CD4-positive, alpha-beta T cell treated with Interleukin-15 for 4 hours (primary cell): ENCODE measurements around the gene LRRK1.

Experiments used
- DNase-seq: peaks from one replicate; pipeline ENCODE4 v3.0.0-alpha.2; 2020; ENCODE audit warnings: low spot score

The LRRK1 gene

GRCh38 chr15:100981086-100981485 lies 61.9 kb downstream of the LRRK1 start:
- no peak for DNase-seq

- no peak for DNase-seq
Measured at GRCh38 chr15:100983221-100983620, 64.1 kb downstream of the LRRK1 start.

GRCh38 chr15:100985401-100985800 lies 66.2 kb downstream of the LRRK1 start:
- DNase-seq, result no peak

DNA sequence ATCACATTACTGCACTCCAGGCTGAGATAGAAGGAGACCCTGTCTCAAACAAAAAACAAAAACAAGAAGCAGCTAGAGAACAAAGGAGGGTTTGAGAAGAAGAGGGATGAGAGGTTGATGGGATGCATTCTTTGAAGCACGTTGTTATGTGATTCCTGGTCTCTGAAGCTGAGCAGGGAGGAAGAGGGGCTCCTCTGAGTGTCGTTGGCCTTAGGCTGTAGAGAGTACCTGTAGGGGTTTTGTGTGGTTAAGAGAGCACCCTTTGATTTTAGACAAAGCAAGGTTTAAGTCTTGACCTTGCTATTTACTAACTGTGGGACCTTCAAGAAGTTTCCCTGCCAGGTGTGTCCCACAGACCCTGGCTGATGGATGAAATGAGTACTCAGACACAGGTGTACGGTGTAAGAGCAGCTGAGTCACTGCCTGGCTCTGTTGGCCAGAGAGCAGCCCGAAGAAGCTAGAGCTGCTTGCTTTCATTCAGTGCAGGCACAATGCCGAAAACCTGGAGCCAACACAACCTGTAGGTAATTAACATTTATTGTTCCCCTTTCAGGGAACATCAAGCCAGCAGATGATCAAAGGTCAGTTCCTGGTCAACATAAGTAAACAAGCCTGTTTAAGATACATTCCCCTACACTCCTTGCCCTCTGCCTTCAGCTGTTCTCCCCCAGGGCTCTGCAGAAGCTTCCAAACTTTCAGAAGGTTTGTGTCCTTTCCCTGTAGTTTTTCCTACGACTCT lies 67.2 kb downstream of the LRRK1 start:
- no peak for DNase-seq

- no peak for DNase-seq
Measured at GRCh38 chr15:100987143-100987542, 68.0 kb downstream of the LRRK1 start.

DNA sequence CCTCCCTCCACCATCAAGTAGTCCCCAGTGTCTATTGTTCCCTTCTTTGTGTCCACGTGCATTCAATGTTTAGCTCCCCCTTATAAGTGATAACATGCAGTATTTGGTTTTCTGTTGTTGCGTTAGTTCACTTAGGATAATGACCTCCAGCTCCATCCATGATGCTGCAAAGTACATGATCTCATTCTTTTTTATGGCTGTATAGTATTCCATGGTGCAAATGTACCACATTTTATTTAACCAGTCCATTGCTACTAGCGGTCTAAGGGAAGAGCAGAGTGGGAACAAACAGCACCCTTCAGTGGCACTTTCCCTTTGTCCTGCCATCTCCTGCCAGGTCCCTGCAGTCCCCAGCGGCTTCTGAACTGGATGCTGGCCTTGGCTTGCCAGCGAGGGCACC lies 69.1 kb downstream of the LRRK1 start:
- no peak for DNase-seq

DNA sequence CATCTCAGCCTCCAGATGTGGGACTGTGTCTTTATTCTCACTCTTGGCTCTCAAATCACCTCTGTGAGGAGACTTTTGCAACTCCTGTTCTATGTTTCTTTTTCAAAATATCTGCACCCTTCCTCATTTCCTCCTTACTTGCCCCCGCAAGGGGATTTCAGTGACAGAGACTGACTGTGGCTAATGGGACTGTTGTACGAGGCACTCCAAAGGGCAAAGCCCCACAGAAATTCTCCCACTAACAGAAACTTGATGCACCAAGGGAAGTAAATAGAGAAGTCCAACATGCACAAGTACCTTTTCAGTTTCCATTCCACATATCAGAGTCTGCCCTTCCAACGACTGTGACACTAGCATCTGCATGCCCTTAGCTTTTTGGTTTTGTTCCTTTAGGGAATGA lies 69.7 kb downstream of the LRRK1 start:
- DNase-seq, result no peak

GRCh38 chr15:100994597-100995446 lies 75.7 kb downstream of the LRRK1 start:
- DNase-seq, result no peak

DNA sequence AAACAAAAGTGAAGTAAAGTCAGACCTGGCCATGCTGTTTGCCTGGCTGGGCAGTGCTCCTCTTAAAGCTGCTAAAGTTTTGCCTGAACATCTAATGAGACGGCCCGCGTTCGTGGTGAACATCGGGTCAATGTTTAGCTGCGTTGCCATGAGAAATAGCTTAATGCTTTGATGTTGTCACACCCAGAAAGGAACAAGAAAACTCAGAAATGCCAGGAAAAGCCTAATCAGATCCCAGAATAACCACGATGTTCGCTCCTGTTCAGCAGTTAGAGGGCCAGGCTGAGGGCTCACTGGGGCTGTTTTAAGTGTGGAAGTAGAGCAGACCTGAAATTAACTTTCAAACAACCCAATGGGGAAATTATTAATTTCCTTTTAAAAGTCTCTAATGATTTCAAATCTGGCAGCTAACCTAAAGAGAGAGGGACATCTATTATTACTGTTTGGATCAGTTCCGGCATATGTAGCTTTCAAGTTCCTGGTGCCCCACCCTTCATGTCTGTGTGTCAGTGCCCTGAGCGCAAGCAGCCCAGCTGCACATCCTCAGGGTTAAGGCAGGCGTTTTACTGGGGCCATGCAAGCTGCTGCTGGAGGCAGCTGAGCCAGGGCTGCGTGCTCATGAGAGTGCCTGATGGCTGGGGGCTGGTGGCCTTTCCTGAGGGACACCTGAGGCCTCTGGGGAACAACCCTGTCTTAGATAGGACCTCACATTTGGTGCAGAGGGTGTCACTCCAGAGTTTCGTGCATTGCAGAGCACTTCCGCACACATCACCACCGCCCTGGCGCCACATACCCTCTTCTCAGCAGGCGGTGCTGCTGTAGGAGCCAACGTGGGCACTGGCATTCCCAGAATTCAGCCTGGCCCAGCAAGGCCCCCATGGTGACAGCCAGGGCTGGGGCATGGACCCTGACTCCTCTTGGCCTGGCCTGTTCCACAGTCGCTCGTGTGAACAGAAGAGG lies 76.6 kb downstream of the LRRK1 start:
- DNase-seq, result no peak

DNA sequence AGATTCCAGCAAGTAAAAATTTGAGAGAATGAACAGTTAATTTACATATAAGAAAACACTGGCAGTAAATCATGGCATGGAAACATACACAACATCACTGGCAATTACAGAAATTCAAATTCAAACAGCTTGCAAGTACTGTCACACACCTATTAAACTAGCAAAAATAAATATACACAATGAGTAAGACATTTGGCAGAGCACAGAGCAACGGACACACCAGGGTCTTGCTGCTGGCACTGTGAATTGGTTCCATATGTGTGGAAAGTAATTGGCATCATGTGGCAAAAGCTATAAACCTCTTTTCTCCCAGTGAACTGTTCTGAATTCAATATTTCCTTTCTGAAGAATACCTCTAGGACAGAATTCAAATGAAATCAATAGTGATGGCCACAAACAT lies 78.3 kb downstream of the LRRK1 start:
- no peak for DNase-seq

DNA sequence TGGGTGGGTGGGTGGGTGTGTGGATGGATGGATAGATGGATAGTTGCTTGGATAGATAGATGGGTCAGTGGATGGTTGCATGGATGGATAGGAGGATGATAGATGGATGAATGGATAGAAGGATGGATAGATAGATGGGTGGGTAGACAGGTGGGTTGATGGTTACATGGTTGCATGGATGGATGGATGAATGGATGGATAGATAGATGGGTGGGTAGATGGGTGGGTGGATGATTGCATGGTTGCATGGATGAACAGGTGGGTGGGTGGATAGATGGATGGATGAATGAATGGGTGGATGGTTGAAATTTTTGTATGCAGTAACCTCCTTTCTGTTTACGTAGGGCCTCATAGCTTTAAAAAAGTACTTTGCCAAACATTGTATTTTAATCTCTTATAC lies 79.5 kb downstream of the LRRK1 start:
- DNase-seq, result no peak

DNA sequence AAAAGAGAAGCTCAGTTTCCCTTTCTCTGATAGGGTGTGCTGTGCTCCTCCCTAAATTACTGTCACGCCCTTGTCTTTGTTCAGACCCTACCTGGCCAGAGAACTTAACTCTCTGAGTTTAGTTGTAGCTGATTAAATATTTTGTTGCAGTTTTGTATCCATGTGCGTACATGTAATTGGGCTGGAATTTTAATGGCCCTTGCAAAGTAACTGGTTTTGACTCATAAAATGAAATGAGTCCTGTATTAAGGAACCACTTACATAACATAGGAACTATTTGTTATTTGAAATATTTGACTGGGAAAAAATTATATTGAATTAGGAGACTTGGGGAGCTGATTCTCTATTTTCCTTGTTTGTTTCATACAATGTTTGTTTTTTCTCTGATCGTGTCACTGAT lies 80.2 kb downstream of the LRRK1 start:
- DNase-seq, result no peak

- no peak for DNase-seq
Measured at GRCh38 chr15:101000271-101000681, 81.1 kb downstream of the LRRK1 start.

DNA sequence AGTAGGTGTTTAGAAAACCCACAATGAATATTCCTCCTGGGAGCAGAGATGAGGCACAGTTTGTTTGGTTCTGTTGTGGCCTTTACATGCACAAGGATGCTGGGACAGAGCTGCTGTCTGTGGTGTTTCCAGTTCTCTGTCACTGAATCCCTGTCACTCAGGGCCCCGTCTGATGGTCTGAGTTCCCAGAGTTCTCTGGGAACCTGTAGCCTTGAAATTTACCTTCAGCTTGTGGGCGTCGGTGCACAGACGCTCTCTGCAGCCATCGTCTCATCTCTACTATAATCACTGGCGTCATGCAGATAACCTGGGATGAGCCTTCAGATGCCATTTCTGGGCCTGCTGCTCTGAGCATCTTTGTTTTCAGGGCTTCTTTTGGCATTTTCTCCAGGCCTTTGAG lies 81.9 kb downstream of the LRRK1 start:
- DNase-seq, result no peak

GRCh38 chr15:101001796-101002195 lies 82.6 kb downstream of the LRRK1 start:
- DNase-seq, result no peak

DNA sequence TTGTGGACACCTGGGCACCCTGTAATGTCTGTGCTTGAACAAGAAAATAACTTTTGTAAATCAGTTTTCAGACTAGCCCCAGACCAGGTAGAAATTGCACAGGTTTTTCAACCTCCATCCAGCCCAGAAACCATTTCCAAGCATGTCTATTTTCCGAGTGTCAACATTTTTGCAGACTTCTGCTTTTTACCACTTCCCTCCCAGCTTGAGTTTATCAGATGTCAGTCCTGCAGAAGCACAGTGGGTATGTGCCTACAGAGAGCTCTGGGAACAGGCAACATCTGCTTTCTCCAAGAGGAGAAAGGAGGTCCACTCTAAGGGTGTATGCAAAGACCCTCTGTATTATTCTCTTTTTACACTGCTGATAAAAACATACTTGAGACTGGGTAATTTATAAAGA lies 83.9 kb downstream of the LRRK1 start:
- DNase-seq, result no peak

GRCh38 chr15:101003706-101004105 lies 84.5 kb downstream of the LRRK1 start:
- DNase-seq, result no peak

- DNase-seq, result no peak
Measured at GRCh38 chr15:101004500-101004899, 85.3 kb downstream of the LRRK1 start.

DNA sequence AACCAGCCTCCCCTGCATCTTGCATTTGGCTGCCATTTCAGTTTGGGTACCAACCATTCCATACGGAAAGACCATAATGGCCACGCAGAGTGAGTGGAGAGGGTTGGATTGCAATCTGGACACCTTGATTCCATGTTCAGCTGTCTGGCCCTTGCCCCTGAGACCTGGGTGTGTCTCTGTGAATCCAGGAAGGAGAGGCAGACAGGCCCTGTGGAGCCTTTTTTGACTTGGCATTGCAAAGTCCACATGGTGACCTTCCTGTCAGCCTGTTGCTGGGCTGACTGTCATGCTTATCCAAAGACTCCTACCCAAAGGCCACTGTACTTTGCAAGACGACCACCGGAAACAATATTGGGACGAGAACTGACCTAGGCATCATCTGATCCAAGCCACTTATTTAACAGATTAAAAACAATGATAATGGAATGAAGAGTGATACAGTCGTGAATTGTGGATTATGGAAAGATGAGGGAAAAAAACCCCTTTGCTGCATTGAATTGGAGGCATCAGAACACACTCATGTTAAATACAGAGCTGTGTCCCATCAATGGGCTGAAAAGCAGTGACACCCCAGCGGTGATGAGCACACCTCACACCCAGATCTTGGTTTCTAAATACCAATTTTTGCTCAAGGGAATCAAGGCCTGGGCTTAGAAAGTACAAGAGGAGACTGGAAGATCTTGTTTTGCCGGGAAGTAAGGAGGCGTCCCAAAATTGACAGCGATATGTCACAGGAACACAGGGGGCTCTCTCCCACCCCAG lies 86.0 kb downstream of the LRRK1 start:
- no peak for DNase-seq

- peak; percentile 53 for DNase-seq
Measured at GRCh38 chr15:101006931-101007691, 88.0 kb downstream of the LRRK1 start.
